Activated CD4-positive, alpha-beta T cell treated with anti-CD3 and anti-CD28 coated beads, Interleukin-2, amount 10 ng/mL, durations not matched to agents 24 days and 14 days (primary cell): ENCODE measurements around the gene SOWAHB. TPM values are rescaled to one million over a fixed set of nuclear protein-coding genes. Genes with fewer than 3 reads are reported as not detected.
"Not testable (repeated sequence)": the region's sequence is repeated elsewhere in the genome, so short reads cannot be mapped to it uniquely, and the experiment has no call there.

Source experiments
- DNase-seq: peaks from one replicate; pipeline ENCODE4 v3.0.0; 2022
- H3K27ac Mint-ChIP-seq: one replicate; pipeline ENCODE4 v1.8.0; 2022; ENCODE audit warnings: mild to moderate bottlenecking, mixed read lengths
- H3K27me3 Mint-ChIP-seq: one replicate; pipeline ENCODE4 v1.8.0; 2022; ENCODE audit warnings: mixed read lengths
- H3K36me3 Mint-ChIP-seq: one replicate; pipeline ENCODE4 v1.8.0; 2022; ENCODE audit warnings: low read depth, mild to moderate bottlenecking, mixed read lengths
- H3K4me1 Mint-ChIP-seq: one replicate; pipeline ENCODE4 v1.8.0; 2021; ENCODE audit warnings: mixed read lengths
- H3K4me3 Mint-ChIP-seq: one replicate; pipeline ENCODE4 v1.8.0; 2022; ENCODE audit warnings: mild to moderate bottlenecking, moderate library complexity, mixed read lengths
- H3K9me3 Mint-ChIP-seq: one replicate; pipeline ENCODE4 v1.8.0; 2021; ENCODE audit warnings: mixed read lengths
- intact Hi-C: fragments of 100-400 bp; cut with micrococcal nuclease; formaldehyde crosslinking; loops from one replicate; pipeline ENCODE4 v1.15.1; 2023
- total RNA-seq: library from RNA; stranded (reverse); gene quantifications from 2 replicates; pipeline ENCODE4 v1.2.3, GENCODE V29; 2022

The SOWAHB gene
- total RNA-seq, 1 donor from 2014 or later, result not detected

- Mint-ChIP-seq H3K4me3 (no peak overlapping the region), H3K4me1 (no peaks in the 10 kb centered on the region), H3K27me3 (peaks cover 17% of the 10 kb centered on the region), H3K27ac (no peak overlapping the region), H3K9me3 (no peaks in the 10 kb centered on the region), H3K36me3 (no peaks in the 10 kb centered on the region)
- intact Hi-C loops, result no loop called here
- DNase-seq, result no peak
Measured at GRCh38 chr4:76883147-76883546, 14.8 kb downstream of the SOWAHB start.

- no peak for DNase-seq
- H3K4me3 Mint-ChIP-seq, result no peak overlapping the region
- H3K27me3 Mint-ChIP-seq, result peaks cover 21% of the 10 kb centered on the region
- intact Hi-C loops, result no loop called here
- no peaks in the 10 kb centered on the region for H3K9me3 Mint-ChIP-seq
- no peaks in the 10 kb centered on the region for H3K36me3 Mint-ChIP-seq
- no peak overlapping the region for H3K27ac Mint-ChIP-seq
- no peaks in the 10 kb centered on the region for H3K4me1 Mint-ChIP-seq
Measured at GRCh38 chr4:76882630-76883029, 15.3 kb downstream of the SOWAHB start.

DNA sequence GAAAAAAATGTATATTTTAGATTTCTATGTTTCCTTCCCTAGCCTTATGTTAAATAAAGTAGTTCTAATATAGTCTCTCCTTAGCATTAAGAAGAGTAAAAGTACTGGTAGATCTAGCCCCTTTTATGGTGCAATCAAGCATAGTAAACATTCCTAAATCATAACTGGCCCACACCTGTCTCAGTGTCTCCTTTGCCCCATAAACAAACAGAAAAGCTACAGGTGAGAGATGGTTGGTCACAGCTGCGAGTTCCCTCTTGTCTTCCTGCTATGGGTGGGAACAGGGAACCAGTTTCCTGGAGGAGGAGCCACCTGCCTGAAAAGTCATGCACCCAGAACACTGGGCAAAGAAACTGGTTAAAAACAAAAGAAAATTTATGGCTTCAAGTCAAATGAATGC lies 16.6 kb downstream of the SOWAHB start:
- H3K9me3 Mint-ChIP-seq, result no peaks in the 10 kb centered on the region
- H3K27me3 Mint-ChIP-seq, result peaks cover 28% of the 10 kb centered on the region
- H3K4me1 Mint-ChIP-seq, result no peaks in the 10 kb centered on the region
- no peak for DNase-seq
- no peak overlapping the region for H3K27ac Mint-ChIP-seq
- intact Hi-C loops, result no loop called here
- H3K36me3 Mint-ChIP-seq, result no peaks in the 10 kb centered on the region
- no peak overlapping the region for H3K4me3 Mint-ChIP-seq

DNA sequence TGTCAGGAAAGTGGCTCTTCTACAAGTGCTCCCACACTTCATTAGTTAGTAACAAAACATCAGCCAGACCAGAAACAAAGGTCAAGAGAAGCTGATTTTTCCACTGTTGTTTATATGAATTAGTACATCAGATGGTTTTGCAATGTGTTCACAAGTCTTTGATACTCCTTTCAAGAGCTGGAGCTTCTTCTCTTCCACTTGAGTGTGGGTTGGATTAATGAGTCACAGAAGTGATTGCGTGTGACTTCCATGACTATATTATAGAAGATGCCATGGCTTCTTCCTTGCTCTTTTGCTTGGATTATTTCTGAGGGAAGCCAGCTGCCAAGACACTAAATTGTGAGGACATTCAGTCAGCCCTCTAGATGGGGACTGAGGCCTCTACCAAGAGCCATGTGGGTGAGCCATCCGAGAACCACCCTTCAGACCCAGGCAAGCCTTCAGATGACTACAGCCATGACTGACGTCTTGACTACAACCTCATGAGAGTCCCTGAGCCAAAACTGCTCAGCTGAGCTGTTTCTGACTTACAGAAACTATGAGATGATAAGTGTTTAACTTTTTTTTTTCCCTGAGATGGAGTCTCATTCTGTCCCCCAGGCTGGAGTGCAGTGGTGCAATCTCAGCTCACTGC lies 18.1 kb downstream of the SOWAHB start:
- H3K27me3 Mint-ChIP-seq, result peaks cover 29% of the 10 kb centered on the region
- no peak overlapping the region for H3K27ac Mint-ChIP-seq
- no peak for DNase-seq
- H3K9me3 Mint-ChIP-seq, result no peaks in the 10 kb centered on the region
- intact Hi-C loops, result no loop called here
- no peaks in the 10 kb centered on the region for H3K36me3 Mint-ChIP-seq
- H3K4me1 Mint-ChIP-seq, result no peaks in the 10 kb centered on the region
- H3K4me3 Mint-ChIP-seq, result no peak overlapping the region

GRCh38 chr4:76878641-76879165 lies 19.2 kb downstream of the SOWAHB start:
- H3K27ac Mint-ChIP-seq, intact Hi-C loops, H3K4me1 Mint-ChIP-seq, H3K9me3 Mint-ChIP-seq, H3K4me3 Mint-ChIP-seq, DNase-seq, H3K36me3 Mint-ChIP-seq: not testable (repeated sequence)
- peaks cover 29% of the 10 kb centered on the region for H3K27me3 Mint-ChIP-seq

GRCh38 chr4:76874176-76874575 lies 23.8 kb downstream of the SOWAHB start:
- Mint-ChIP-seq H3K27ac (no peak overlapping the region), H3K36me3 (no peaks in the 10 kb centered on the region), H3K27me3 (peaks cover 22% of the 10 kb centered on the region), H3K9me3 (peaks cover 4% of the 10 kb centered on the region), H3K4me3 (no peak overlapping the region), H3K4me1 (no peaks in the 10 kb centered on the region)
- no peak for DNase-seq
- intact Hi-C loops, result no loop called here

GRCh38 chr4:76873495-76873894 lies 24.4 kb downstream of the SOWAHB start:
- H3K27me3 Mint-ChIP-seq, result peaks cover 25% of the 10 kb centered on the region
- H3K4me3 Mint-ChIP-seq, result no peak overlapping the region
- H3K27ac Mint-ChIP-seq, result no peak overlapping the region
- H3K4me1 Mint-ChIP-seq, result no peaks in the 10 kb centered on the region
- H3K36me3 Mint-ChIP-seq, result no peaks in the 10 kb centered on the region
- peaks cover 6% of the 10 kb centered on the region for H3K9me3 Mint-ChIP-seq
- DNase-seq, result no peak
- intact Hi-C loops, result no loop called here

GRCh38 chr4:76872556-76872955 lies 25.4 kb downstream of the SOWAHB start:
- intact Hi-C loops, result no loop called here
- peaks cover 7% of the 10 kb centered on the region for H3K9me3 Mint-ChIP-seq
- H3K27ac Mint-ChIP-seq, result no peak overlapping the region
- no peak overlapping the region for H3K4me3 Mint-ChIP-seq
- H3K27me3 Mint-ChIP-seq, result peaks cover 19% of the 10 kb centered on the region
- DNase-seq, result no peak
- H3K4me1 Mint-ChIP-seq, result no peaks in the 10 kb centered on the region
- no peaks in the 10 kb centered on the region for H3K36me3 Mint-ChIP-seq

DNA sequence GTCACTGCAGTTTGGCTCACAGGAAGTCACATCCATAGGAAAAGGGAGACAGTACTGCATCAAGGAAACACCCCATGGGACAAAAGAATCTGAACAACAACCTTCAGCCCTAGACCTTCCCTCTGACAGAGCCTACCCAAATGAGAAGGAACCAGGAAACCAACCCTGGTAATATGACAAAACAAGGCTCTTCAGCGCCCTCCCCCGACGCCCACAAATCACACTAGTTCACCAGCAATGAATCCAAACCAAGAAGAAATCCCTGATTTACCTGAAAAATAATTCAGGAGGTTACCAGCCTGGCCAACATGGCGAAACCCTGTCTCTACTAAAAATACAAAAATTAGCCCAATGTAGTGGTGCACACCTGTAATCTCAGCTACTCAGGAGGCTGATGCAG lies 29.2 kb downstream of the SOWAHB start:
- H3K4me1 Mint-ChIP-seq, H3K4me3 Mint-ChIP-seq, H3K27ac Mint-ChIP-seq, DNase-seq, H3K36me3 Mint-ChIP-seq, H3K9me3 Mint-ChIP-seq, H3K27me3 Mint-ChIP-seq, intact Hi-C loops: not testable (repeated sequence)

DNA sequence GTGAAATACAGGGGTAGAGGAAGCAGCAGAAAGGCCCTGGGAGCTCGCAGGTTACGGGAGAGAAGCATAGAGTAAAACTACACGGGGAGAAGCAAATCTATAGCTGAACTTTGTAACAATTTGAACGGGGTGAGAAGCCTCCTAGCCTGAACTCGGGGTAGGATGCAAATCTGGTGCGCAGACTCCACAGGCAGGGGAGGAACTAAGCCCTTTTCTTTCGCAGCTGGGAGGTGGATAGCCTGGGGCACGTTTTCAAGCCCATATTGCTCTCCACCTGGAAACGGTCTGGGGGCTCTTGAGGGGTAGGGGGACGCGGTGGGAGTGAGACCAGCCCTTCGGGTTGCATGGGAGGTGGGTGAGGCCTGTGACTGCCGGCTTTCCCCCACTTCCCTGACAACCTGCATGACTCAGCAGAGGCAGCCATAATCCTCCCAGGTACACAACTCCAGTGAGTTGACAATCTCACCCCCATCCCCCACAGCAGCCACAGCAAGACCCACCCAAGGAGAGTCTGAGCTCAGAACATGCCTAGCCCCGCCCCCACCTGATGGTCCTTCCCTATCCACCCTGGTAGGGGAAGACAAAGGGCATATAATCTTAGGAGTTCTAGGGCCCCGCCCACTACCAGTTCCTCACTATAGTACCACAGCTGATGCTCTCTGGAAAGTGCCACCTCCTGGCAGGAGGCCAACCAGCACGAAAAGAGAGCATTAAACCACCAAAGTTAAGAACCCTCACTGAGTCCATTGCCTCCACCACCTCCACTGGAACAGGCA lies 29.9 kb downstream of the SOWAHB start:
- intact Hi-C loops, result no loop called here
- H3K27ac Mint-ChIP-seq, result no peak overlapping the region
- H3K9me3 Mint-ChIP-seq, result peaks cover 7% of the 10 kb centered on the region
- H3K4me1 Mint-ChIP-seq, result no peaks in the 10 kb centered on the region
- DNase-seq, result no peak
- H3K4me3 Mint-ChIP-seq, result no peak overlapping the region
- H3K36me3 Mint-ChIP-seq, result no peaks in the 10 kb centered on the region
- peaks cover 10% of the 10 kb centered on the region for H3K27me3 Mint-ChIP-seq

DNA sequence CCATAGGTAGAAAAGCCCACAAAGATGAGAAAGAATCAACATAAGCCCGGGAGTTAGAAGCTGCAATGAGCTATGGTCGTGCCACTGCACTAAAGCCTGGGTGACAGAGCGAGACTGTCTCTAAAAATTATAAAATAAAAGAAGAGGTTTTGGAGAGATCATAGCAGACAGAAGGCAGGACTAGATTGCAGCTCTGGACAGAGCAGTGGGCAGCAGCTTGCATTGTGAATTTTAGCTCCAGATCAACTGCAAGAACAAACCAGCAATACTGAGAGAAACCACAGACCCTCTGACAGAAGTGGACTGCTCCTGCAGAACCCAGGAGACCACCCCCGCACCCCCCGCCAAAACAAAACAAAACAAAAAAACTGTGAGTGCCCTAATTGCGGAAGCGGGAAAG lies 30.6 kb downstream of the SOWAHB start:
- H3K9me3 Mint-ChIP-seq, result peaks cover 7% of the 10 kb centered on the region
- no peak overlapping the region for H3K27ac Mint-ChIP-seq
- H3K4me3 Mint-ChIP-seq, result no peak overlapping the region
- H3K4me1 Mint-ChIP-seq, result no peaks in the 10 kb centered on the region
- H3K36me3 Mint-ChIP-seq, result no peaks in the 10 kb centered on the region
- H3K27me3 Mint-ChIP-seq, result peaks cover 10% of the 10 kb centered on the region
- intact Hi-C loops, result no loop called here
- no peak for DNase-seq

GRCh38 chr4:76866641-76867040 lies 31.3 kb downstream of the SOWAHB start:
- Mint-ChIP-seq H3K9me3 (peaks cover 7% of the 10 kb centered on the region), H3K27me3 (peaks cover 10% of the 10 kb centered on the region), H3K4me1 (no peaks in the 10 kb centered on the region), H3K36me3 (no peaks in the 10 kb centered on the region), H3K4me3 (no peak overlapping the region), H3K27ac (no peak overlapping the region)
- intact Hi-C loops, result no loop called here
- no peak for DNase-seq

DNA sequence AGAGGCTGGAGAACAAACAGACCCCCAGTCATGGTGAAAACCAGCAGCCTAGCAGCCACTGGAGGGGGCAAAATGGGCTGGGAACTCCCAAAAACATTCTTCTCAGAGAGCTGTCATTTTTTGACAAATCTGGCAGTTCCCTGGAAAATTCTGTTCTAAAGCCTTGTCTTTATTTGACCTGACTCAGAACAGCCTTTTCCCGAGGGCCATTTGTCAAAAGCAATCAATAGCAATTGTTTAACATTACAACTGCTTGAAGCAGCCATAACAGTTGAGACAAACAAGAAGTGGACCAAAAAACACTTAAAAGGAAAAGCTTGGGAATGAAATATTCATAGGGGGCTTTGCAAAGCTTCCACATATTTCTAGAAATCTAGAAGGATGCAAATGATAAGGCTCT lies 39.6 kb downstream of the SOWAHB start:
- H3K27ac Mint-ChIP-seq, result no peak overlapping the region
- H3K4me1 Mint-ChIP-seq, result no peaks in the 10 kb centered on the region
- intact Hi-C loops, result no loop called here
- H3K9me3 Mint-ChIP-seq, result no peaks in the 10 kb centered on the region
- no peaks in the 10 kb centered on the region for H3K36me3 Mint-ChIP-seq
- peaks cover 14% of the 10 kb centered on the region for H3K27me3 Mint-ChIP-seq
- no peak for DNase-seq
- H3K4me3 Mint-ChIP-seq, result no peak overlapping the region

- H3K27ac Mint-ChIP-seq, result no peak overlapping the region
- H3K36me3 Mint-ChIP-seq, result no peaks in the 10 kb centered on the region
- no peaks in the 10 kb centered on the region for H3K4me1 Mint-ChIP-seq
- intact Hi-C loops, result no loop called here
- no peak for DNase-seq
- no peaks in the 10 kb centered on the region for H3K9me3 Mint-ChIP-seq
- no peak overlapping the region for H3K4me3 Mint-ChIP-seq
- H3K27me3 Mint-ChIP-seq, result peaks cover 14% of the 10 kb centered on the region
Measured at GRCh38 chr4:76857074-76857409, 40.9 kb downstream of the SOWAHB start.
